Gastroesophageal sphincter (tissue), 3 donors: ENCODE measurements around the gene INAVA.

ENCODE experiments used
- CTCF ChIP-seq, 4 experiments: fragments of 200-600 bp in 2 of 4; fragments of 450-650 bp in 2 of 4; sonication (generic) in 1 of 4; IDR thresholded peaks; one replicate each; pipeline ENCODE4 v1.5.1; 2017 to 2019; ENCODE audit warnings: antibody characterized with exemption in 4 of 4, mild to moderate bottlenecking in 2 of 4, moderate library complexity in 2 of 4
- POLR2A ChIP-seq, 2 donors: fragments of 450-650 bp; IDR thresholded peaks; one replicate each; pipeline ENCODE4 v1.6.1; 2017; ENCODE audit warnings: antibody characterized with exemption in 2 of 2, mild to moderate bottlenecking in 2 of 2, moderate library complexity in 1 of 2
- POLR2AphosphoS5 ChIP-seq: sonication (generic); formaldehyde crosslinking; IDR thresholded peaks from one replicate; pipeline ENCODE4 v1.6.1; 2017; ENCODE audit warnings: antibody characterized with exemption

DNA sequence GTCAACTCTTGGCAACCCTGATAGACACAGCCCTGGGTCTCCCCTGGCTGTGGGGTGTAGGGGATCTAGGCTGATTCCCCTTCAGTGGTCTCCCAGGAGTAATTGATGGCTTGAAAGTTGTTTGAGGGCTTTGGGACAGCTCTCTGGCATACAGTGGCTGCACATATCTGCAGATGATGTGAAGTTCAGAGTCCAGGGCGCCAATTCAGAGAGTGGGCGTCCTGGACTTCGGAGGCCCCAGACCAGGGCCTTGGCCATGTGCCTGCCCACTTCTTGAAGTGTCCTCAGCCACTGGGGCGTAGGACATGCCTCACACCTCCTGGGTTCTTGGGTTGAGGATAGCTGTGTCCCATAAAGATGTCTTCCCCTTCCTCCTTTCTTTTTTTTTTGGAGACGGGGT lies 2.6 kb downstream of the INAVA start:
- TF ChIP-seq POLR2A (IDR thresholded peaks at IDR 0.05) (no peak), CTCF (IDR thresholded peaks at IDR 0.05) (no peak), POLR2AphosphoS5 (no peak)
